ENCODE measurements around the gene UTF1. TPM values are rescaled to one million over a fixed set of nuclear protein-coding genes. Genes with fewer than 3 reads are reported as not detected.

Gene UTF1
- polyA plus RNA-seq, 3 donors: 0.14 to 0.48 (median 0.24) TPM

- Histone ChIP-seq H3K27me3 (ENCODE audit: control insufficient read depth in 2 of 2, insufficient read depth in 2 of 2, low read length in 2 of 2) (no peaks in the 10 kb centered on the region), H3K4me1 (ENCODE audit: control insufficient read depth in 1 of 2, insufficient read depth in 2 of 2, low read length in 2 of 2) (no peaks in the 10 kb centered on the region), H3K36me3 (replicated peaks in 1 of 2; ENCODE audit: control insufficient read depth in 1 of 2, insufficient read depth in 2 of 2, low read length in 2 of 2) (no peaks in the 10 kb centered on the region), H3K9me3 (replicated peaks in 1 of 2; ENCODE audit: control insufficient read depth in 1 of 2, insufficient read depth in 1 of 2, low read length in 2 of 2) (no peaks in the 10 kb centered on the region), H3K9ac (ENCODE audit: insufficient read depth, low read length, poor library complexity, severe bottlenecking) (no peak overlapping the region), H4K20me1 (ENCODE audit: insufficient read depth, low read length) (no peaks in the 10 kb centered on the region), H3K27ac (ENCODE audit: low read depth in 1 of 2, low read length in 2 of 2) (no peak overlapping the region), H3K4me3 (replicated peaks in 1 of 3; ENCODE audit: low read depth in 2 of 3, low read length in 3 of 3) (no peak overlapping the region), H3K4me2 (replicated peaks; ENCODE audit: extremely low read depth, low read length, poor library complexity, severe bottlenecking) (no peak overlapping the region), H3K79me2 (ENCODE audit: insufficient read depth, low read length) (no peaks in the 10 kb centered on the region), H2AFZ (ENCODE audit: insufficient read depth, low read depth, low read length, poor library complexity, severe bottlenecking) (no peak overlapping the region)
- intact Hi-C loops (cut with micrococcal nuclease): no loop called here
- H3K27ac Mint-ChIP-seq: no peak overlapping the region
- no peaks in the 10 kb centered on the region for H3K36me3 Mint-ChIP-seq
- peaks cover 0 to 3% (median 2%) of the 10 kb centered on the region in 3 donors for H3K27me3 Mint-ChIP-seq (ENCODE audit: low read depth in 3 of 3)
- DNase-seq: no peak
- H3K9me3 Mint-ChIP-seq: no peaks in the 10 kb centered on the region
- no peak overlapping the region for H3K4me3 Mint-ChIP-seq
- WGBS (ENCODE audit: insufficient coverage): 94% methylated on average over 37 of the region's 38 CpGs
- TF ChIP-seq CTCF (IDR thresholded peaks at IDR 0.05): no peak
- no peaks in the 10 kb centered on the region for H3K4me1 Mint-ChIP-seq
These were observed 25.6 kb upstream of the UTF1 start for GRCh38 chr10:133204226-133205015.

- Histone ChIP-seq H3K4me3 (replicated peaks in 1 of 3; ENCODE audit: low read depth in 2 of 3, low read length in 3 of 3) (no peak overlapping the region), H3K9me3 (replicated peaks in 1 of 2; ENCODE audit: control insufficient read depth in 1 of 2, insufficient read depth in 1 of 2, low read length in 2 of 2) (no peaks in the 10 kb centered on the region), H3K36me3 (replicated peaks in 1 of 2; ENCODE audit: control insufficient read depth in 1 of 2, insufficient read depth in 2 of 2, low read length in 2 of 2) (no peaks in the 10 kb centered on the region), H4K20me1 (ENCODE audit: insufficient read depth, low read length) (no peaks in the 10 kb centered on the region), H3K27me3 (ENCODE audit: control insufficient read depth in 2 of 2, insufficient read depth in 2 of 2, low read length in 2 of 2) (no peaks in the 10 kb centered on the region), H3K9ac (ENCODE audit: insufficient read depth, low read length, poor library complexity, severe bottlenecking) (no peak overlapping the region), H3K4me2 (replicated peaks; ENCODE audit: extremely low read depth, low read length, poor library complexity, severe bottlenecking) (no peak overlapping the region), H2AFZ (ENCODE audit: insufficient read depth, low read depth, low read length, poor library complexity, severe bottlenecking) (no peak overlapping the region), H3K27ac (ENCODE audit: low read depth in 1 of 2, low read length in 2 of 2) (no peak overlapping the region), H3K79me2 (ENCODE audit: insufficient read depth, low read length) (no peaks in the 10 kb centered on the region), H3K4me1 (ENCODE audit: control insufficient read depth in 1 of 2, insufficient read depth in 2 of 2, low read length in 2 of 2) (no peaks in the 10 kb centered on the region)
- peaks cover 0 to 3% (median 2%) of the 10 kb centered on the region in 3 donors for H3K27me3 Mint-ChIP-seq (ENCODE audit: low read depth in 3 of 3)
- H3K4me1 Mint-ChIP-seq: no peaks in the 10 kb centered on the region
- H3K9me3 Mint-ChIP-seq: no peaks in the 10 kb centered on the region
- intact Hi-C loops (cut with micrococcal nuclease): no loop called here
- H3K27ac Mint-ChIP-seq: no peak overlapping the region
- no peaks in the 10 kb centered on the region for H3K36me3 Mint-ChIP-seq
- DNase-seq: no peak
- no peak for TF ChIP-seq CTCF (IDR thresholded peaks at IDR 0.05)
- H3K4me3 Mint-ChIP-seq: no peak overlapping the region
- WGBS (ENCODE audit: insufficient coverage): 89% methylated on average over 23 of the region's 23 CpGs
These were observed 24.9 kb upstream of the UTF1 start for GRCh38 chr10:133205146-133205545.

All from CD14-positive monocyte (primary cell).